Measurements from ENCODE around the gene DRGX. TPM values are rescaled to one million over a fixed set of nuclear protein-coding genes. Genes with fewer than 3 reads are reported as not detected.
A peak's percentile ranks its signal among the peaks of the same experiment; 100 is the strongest.

DRGX gene
- total and polyA plus RNA-seq, 8 donors: 0.45 TPM; not detected in 7

GRCh38 chr10:49408519-49409306, 12.8 kb upstream of the DRGX start:
- no peaks in the 10 kb centered on the region for H3K9me3 ChIP-seq
- H3K27me3 ChIP-seq: peaks cover 0 to 53% of the 10 kb centered on the region in 2 donors
- DNase-seq (no peak), ATAC-seq (no peak)
- H3K4me1 ChIP-seq: no peaks in the 10 kb centered on the region
- no peak overlapping the region for H3K4me3 ChIP-seq
- H3K36me3 ChIP-seq: no peaks in the 10 kb centered on the region
- intact Hi-C loops (cut with DNase I): loop anchor here in 1 of 2 donors (5.0 kb wide), 1 partner anchor 104 kb away; no protein-coding TSS in a partner anchor
- no peak for TF ChIP-seq CTCF (IDR thresholded peaks at IDR 0.05)
- H3K27ac ChIP-seq: no peak overlapping the region

GRCh38 chr10:49407552-49408137, 11.8 kb upstream of the DRGX start:
- Histone ChIP-seq H3K27ac (no peak overlapping the region), H3K9me3 (no peaks in the 10 kb centered on the region), H3K4me1 (no peaks in the 10 kb centered on the region), H3K4me3 (no peak overlapping the region), H3K36me3 (no peaks in the 10 kb centered on the region), H3K27me3 (peaks cover 0 to 61% of the 10 kb centered on the region in 2 donors)
- intact Hi-C loops (cut with DNase I): loop anchor here in 1 of 2 donors (5.0 kb wide), 1 partner anchor 105 kb away; no protein-coding TSS in a partner anchor
- DNase-seq: peak; percentile 52 to 88 (median 77)
- peak; percentile 86 to 89 for TF ChIP-seq CTCF (IDR thresholded peaks at IDR 0.05)
- peak; percentile 92 for ATAC-seq

DNA sequence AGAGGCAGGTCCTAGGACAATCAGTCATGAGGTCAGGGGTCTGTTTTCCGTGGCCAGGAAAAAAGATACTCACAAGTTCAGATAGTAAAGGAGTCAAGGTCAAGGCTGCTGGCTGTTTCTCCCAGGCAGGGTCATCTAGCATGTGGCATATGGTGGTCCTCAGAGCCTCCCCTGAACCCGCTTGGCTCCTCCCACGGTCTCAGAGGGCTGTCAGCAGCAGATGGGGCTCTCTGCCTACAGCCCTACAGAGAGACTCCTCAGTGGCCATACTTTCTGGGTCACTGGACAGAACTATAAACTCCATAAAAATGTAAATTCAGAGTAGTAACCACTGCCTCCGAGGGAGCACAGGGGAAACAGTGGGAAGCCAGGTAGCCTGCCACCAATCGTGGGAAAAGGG, 11.3 kb upstream of the DRGX start:
- Histone ChIP-seq H3K27me3 (peaks cover 0 to 66% of the 10 kb centered on the region in 2 donors), H3K36me3 (no peaks in the 10 kb centered on the region), H3K4me1 (no peaks in the 10 kb centered on the region), H3K27ac (no peak overlapping the region), H3K4me3 (no peak overlapping the region), H3K9me3 (no peaks in the 10 kb centered on the region)
- no peak for TF ChIP-seq CTCF (IDR thresholded peaks at IDR 0.05)
- no peak for ATAC-seq
- intact Hi-C loops (cut with DNase I): loop anchor here in 1 of 2 donors (5.0 kb wide), 1 partner anchor 105 kb away; no protein-coding TSS in a partner anchor
- DNase-seq: no peak

DNA sequence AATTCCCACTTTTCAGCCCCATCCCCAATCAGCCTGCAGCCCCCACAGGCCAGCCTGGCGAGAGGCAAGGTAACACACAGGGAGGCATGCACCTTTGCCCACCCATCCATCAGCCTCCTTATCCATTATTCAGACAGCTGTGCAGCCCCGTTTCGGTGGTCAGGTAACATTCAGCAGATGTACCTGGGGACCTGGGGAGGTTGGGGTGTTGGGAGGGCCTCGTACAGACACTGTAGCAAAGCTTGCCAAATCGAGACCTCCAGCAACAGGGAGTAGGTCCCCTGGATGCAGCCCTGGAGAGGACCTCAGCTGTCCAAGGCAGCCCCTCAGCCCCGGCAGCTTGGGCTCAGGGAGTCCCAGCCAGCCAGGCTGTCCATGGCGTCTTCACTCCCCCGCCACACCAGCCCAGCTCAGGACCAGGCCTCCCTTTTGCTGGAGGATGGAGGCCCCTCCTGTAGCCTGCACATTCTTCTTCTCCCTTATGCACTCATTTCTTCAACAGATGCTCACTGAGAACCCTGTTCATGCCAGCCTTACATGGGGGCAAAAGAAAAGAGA, 8.5 kb upstream of the DRGX start:
- ATAC-seq (no peak), DNase-seq (no peak)
- no peak overlapping the region for H3K4me3 ChIP-seq
- H3K9me3 ChIP-seq: no peaks in the 10 kb centered on the region
- no peaks in the 10 kb centered on the region for H3K36me3 ChIP-seq
- H3K27me3 ChIP-seq: peaks cover 14 to 81% of the 10 kb centered on the region in 2 donors
- no peaks in the 10 kb centered on the region for H3K4me1 ChIP-seq
- intact Hi-C loops (cut with DNase I): no loop called here
- TF ChIP-seq CTCF (IDR thresholded peaks at IDR 0.05): no peak
- H3K27ac ChIP-seq: no peak overlapping the region

DNA sequence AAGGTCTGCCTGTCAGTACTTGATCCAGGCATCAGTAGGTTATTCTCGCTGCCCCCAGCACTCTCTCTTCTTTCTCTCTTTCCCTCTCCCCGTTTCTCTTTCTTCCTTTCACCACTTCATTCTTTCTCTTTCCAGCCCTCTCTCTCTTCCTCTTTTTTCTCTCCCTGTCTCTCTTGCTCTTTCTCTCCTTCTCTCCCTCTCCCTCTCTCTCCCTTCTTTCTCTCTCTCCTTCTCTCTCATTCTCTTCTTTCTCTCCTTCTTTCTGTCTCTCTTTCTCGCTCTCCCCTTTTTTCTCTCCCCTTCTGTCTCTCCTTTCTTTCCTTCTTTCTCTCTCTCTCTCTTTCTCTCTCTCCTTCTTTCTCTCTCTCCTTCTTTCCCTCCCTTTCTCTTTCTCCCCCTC, 7.5 kb upstream of the DRGX start:
- ATAC-seq (no peak), DNase-seq (no peak)
- TF ChIP-seq CTCF (IDR thresholded peaks at IDR 0.05): no peak
- H3K4me1 ChIP-seq: peaks cover 1 to 3% of the 10 kb centered on the region in 2 donors
- H3K36me3 ChIP-seq: no peaks in the 10 kb centered on the region
- H3K9me3 ChIP-seq: no peaks in the 10 kb centered on the region
- H3K27me3 ChIP-seq: peaks cover 24 to 91% of the 10 kb centered on the region in 2 donors
- no peak overlapping the region for H3K27ac ChIP-seq
- H3K4me3 ChIP-seq: no peak overlapping the region
- intact Hi-C loops (cut with DNase I): no loop called here

Measured in left lung (tissue), 10 donors.